ENCODE measurements around the gene MARK3. TPM values are rescaled to one million over a fixed set of nuclear protein-coding genes. Genes with fewer than 3 reads are reported as not detected.

Gene MARK3
- total RNA-seq, 1 experiment from 2014 or later: 189 TPM

DNA sequence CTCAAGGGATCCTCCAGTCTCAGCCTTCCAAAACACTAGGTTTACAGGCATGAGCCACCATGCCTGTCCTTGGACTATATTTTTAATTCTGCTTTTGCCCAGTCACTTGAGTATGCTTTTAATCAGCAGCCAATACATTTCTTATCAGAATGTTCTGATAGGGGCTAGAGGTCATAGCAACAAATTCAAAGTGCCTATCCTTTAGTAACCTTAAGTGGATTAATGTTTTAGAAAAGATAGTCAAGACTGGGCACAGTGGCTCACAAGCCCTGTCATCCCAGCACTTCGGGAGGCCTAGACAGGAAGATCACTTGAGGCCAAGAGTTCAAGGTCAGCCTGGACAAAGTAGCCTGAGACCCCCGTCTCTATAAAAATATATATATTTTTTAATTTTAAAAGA, 100.3 kb downstream of the MARK3 start:
- no TSS peak for BruUV-seq (replicated peaks)
- TF ChIP-seq EZH2 (IDR thresholded peaks at IDR 0.05; ENCODE audit: low read depth): no peak
- Histone ChIP-seq H3K4me2 (no peak overlapping the region), H3K79me2 (ENCODE audit: low read depth) (no peaks in the 10 kb centered on the region), H4K20me1 (ENCODE audit: insufficient read depth) (peaks cover 27% of the 10 kb centered on the region), H3K9me2 (ENCODE audit: insufficient read depth) (no peaks in the 10 kb centered on the region), H3F3A (ENCODE audit: insufficient read depth, low read depth) (peaks cover 43% of the 10 kb centered on the region), H3K36me3 (ENCODE audit: low read depth) (peaks cover 53% of the 10 kb centered on the region), H3K9me3 (ENCODE audit: insufficient read depth, low read depth) (no peaks in the 10 kb centered on the region), H3K27ac (no peak overlapping the region), H3K27me3 (ENCODE audit: insufficient read depth, low read depth) (no peaks in the 10 kb centered on the region), H2AFZ (no peak overlapping the region), H3K4me3 (no peak overlapping the region), H3K4me1 (replicated peaks; ENCODE audit: insufficient read depth) (no peaks in the 10 kb centered on the region)
- ChIA-PET CTCF (interaction anchor here (0.7 kb wide), 1 partner anchor 37 kb away, joined by 7 read pairs; no protein-coding TSS in a partner anchor), POLR2A (ENCODE audit: unreplicated experiment) (no interaction called here)
- intact Hi-C loops (cut with micrococcal nuclease; ENCODE audit: unreplicated experiment): no loop called here
- DNase-seq: no peak

DNA sequence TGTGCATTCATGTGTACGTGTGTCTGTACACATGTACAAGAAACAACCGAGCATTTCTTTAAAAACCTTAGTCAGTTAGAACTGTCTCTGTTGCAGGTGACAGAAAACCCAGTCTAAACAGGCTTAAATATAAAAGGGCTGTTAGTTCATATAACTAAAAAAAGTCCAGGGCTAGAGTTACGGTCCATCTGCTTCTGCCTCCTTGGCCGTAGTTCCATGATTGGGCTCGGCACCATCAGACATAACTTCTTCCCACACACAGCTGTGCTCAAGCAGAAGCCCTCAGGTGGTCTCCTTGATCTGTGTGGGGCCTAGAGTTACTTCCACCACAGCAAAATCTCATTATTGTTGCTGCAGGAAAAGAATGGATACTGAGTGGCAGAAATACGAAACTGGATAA, 102.9 kb downstream of the MARK3 start:
- Histone ChIP-seq H2AFZ (no peak overlapping the region), H3K27me3 (ENCODE audit: insufficient read depth, low read depth) (no peaks in the 10 kb centered on the region), H3K9me3 (ENCODE audit: insufficient read depth, low read depth) (no peaks in the 10 kb centered on the region), H3K4me3 (no peak overlapping the region), H3K36me3 (ENCODE audit: low read depth) (peaks cover 55% of the 10 kb centered on the region), H3K4me2 (no peak overlapping the region), H3K9me2 (ENCODE audit: insufficient read depth) (no peaks in the 10 kb centered on the region), H3K27ac (no peak overlapping the region), H3K4me1 (replicated peaks; ENCODE audit: insufficient read depth) (no peaks in the 10 kb centered on the region), H3K79me2 (ENCODE audit: low read depth) (no peaks in the 10 kb centered on the region), H3F3A (ENCODE audit: insufficient read depth, low read depth) (peaks cover 38% of the 10 kb centered on the region), H4K20me1 (ENCODE audit: insufficient read depth) (peaks cover 23% of the 10 kb centered on the region)
- intact Hi-C loops (cut with micrococcal nuclease; ENCODE audit: unreplicated experiment): no loop called here
- no peak for DNase-seq
- ChIA-PET CTCF (no interaction called here), POLR2A (ENCODE audit: unreplicated experiment) (no interaction called here)
- TF ChIP-seq, protein P1, sequence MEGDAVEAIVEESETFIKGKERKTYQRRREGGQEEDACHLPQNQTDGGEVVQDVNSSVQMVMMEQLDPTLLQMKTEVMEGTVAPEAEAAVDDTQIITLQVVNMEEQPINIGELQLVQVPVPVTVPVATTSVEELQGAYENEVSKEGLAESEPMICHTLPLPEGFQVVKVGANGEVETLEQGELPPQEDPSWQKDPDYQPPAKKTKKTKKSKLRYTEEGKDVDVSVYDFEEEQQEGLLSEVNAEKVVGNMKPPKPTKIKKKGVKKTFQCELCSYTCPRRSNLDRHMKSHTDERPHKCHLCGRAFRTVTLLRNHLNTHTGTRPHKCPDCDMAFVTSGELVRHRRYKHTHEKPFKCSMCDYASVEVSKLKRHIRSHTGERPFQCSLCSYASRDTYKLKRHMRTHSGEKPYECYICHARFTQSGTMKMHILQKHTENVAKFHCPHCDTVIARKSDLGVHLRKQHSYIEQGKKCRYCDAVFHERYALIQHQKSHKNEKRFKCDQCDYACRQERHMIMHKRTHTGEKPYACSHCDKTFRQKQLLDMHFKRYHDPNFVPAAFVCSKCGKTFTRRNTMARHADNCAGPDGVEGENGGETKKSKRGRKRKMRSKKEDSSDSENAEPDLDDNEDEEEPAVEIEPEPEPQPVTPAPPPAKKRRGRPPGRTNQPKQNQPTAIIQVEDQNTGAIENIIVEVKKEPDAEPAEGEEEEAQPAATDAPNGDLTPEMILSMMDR (conservative IDR thresholded peaks at IDR 0.05): no peak
- TF ChIP-seq EZH2 (IDR thresholded peaks at IDR 0.05; ENCODE audit: low read depth): no peak
- no TSS peak for BruUV-seq (replicated peaks)

DNA sequence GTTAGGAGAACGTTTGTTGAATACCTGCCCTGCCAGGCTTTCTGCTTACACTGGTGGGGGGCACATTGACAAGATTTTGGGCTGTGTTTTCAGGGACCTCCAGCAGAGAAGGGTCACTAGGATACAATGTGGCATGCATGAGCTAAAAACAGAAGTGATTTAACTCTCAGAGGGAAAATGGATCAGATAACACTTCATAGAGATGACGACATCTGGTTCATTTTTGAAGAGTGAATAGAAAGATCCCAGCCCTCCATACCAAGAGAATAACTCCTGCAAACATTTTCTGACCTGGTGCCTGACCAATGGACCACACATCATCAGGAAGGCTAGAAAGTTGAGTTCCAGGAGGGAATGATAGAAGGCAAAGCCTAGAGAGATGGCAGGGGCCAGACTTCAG, 103.7 kb downstream of the MARK3 start:
- Histone ChIP-seq H3K9me3 (ENCODE audit: insufficient read depth, low read depth) (no peaks in the 10 kb centered on the region), H3K27ac (no peak overlapping the region), H3K4me1 (replicated peaks; ENCODE audit: insufficient read depth) (no peaks in the 10 kb centered on the region), H3F3A (ENCODE audit: insufficient read depth, low read depth) (peaks cover 37% of the 10 kb centered on the region), H3K27me3 (ENCODE audit: insufficient read depth, low read depth) (no peaks in the 10 kb centered on the region), H3K4me3 (no peak overlapping the region), H3K36me3 (ENCODE audit: low read depth) (peaks cover 48% of the 10 kb centered on the region), H4K20me1 (ENCODE audit: insufficient read depth) (peaks cover 19% of the 10 kb centered on the region), H3K4me2 (no peak overlapping the region), H2AFZ (no peak overlapping the region), H3K9me2 (ENCODE audit: insufficient read depth) (no peaks in the 10 kb centered on the region), H3K79me2 (ENCODE audit: low read depth) (no peaks in the 10 kb centered on the region)
- POLR2A ChIA-PET (ENCODE audit: unreplicated experiment): interaction anchor here (0.6 kb wide), 1 partner anchor 8 kb away, joined by 3 read pairs; no protein-coding TSS in a partner anchor
- CTCF ChIA-PET: interaction anchor here (0.6 to 0.9 kb wide), 2 partner anchors 99 to 718 kb away, joined by 3 read pairs; no protein-coding TSS in a partner anchor
- no TSS peak for BruUV-seq (replicated peaks)
- DNase-seq: no peak
- TF ChIP-seq, protein P1 (conservative IDR thresholded peaks at IDR 0.05): no peak
- TF ChIP-seq EZH2 (IDR thresholded peaks at IDR 0.05; ENCODE audit: low read depth): no peak
- intact Hi-C loops (cut with micrococcal nuclease; ENCODE audit: unreplicated experiment): no loop called here

DNA sequence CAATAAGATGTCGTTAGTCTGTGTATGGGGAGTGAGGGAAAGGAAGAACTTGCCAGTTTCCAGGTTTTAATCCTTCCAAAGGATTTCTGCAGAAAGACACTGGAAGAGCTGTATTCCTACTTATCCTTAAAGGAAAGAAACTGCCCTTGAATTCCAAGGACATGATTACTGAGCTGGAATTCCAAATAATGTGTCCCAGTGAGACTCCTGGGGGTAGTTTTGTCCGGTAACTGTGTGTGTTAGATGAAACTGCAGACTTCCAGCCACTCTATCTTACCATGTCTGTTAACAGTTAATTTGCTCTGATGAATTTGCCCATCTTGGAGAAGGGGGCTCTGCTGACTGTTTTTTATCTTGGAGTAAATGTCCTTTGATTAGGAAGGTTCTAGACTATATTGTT, 104.4 kb downstream of the MARK3 start:
- Histone ChIP-seq H2AFZ (no peak overlapping the region), H3K9me2 (ENCODE audit: insufficient read depth) (no peaks in the 10 kb centered on the region), H3K36me3 (ENCODE audit: low read depth) (peaks cover 42% of the 10 kb centered on the region), H3F3A (ENCODE audit: insufficient read depth, low read depth) (peaks cover 38% of the 10 kb centered on the region), H4K20me1 (ENCODE audit: insufficient read depth) (peaks cover 19% of the 10 kb centered on the region), H3K27ac (no peak overlapping the region), H3K27me3 (ENCODE audit: insufficient read depth, low read depth) (no peaks in the 10 kb centered on the region), H3K9me3 (ENCODE audit: insufficient read depth, low read depth) (no peaks in the 10 kb centered on the region), H3K4me1 (replicated peaks; ENCODE audit: insufficient read depth) (no peaks in the 10 kb centered on the region), H3K4me3 (no peak overlapping the region), H3K4me2 (no peak overlapping the region), H3K79me2 (ENCODE audit: low read depth) (no peaks in the 10 kb centered on the region)
- ChIA-PET POLR2A (ENCODE audit: unreplicated experiment) (no interaction called here), CTCF (interaction anchor here (0.9 kb wide), 1 partner anchor 99 kb away, joined by 3 read pairs; no protein-coding TSS in a partner anchor)
- TF ChIP-seq EZH2 (IDR thresholded peaks at IDR 0.05; ENCODE audit: low read depth): no peak
- TF ChIP-seq, protein P1 (conservative IDR thresholded peaks at IDR 0.05): no peak
- intact Hi-C loops (cut with micrococcal nuclease; ENCODE audit: unreplicated experiment): no loop called here
- BruUV-seq (replicated peaks): no TSS peak
- DNase-seq: no peak

Data from PC-9 (cell line).